ENCODE measurements around the gene ERMP1.
"Not testable (repeated sequence)": the region's sequence is repeated elsewhere in the genome, so short reads cannot be mapped to it uniquely, and the experiment has no call there.

ERMP1 gene

DNA sequence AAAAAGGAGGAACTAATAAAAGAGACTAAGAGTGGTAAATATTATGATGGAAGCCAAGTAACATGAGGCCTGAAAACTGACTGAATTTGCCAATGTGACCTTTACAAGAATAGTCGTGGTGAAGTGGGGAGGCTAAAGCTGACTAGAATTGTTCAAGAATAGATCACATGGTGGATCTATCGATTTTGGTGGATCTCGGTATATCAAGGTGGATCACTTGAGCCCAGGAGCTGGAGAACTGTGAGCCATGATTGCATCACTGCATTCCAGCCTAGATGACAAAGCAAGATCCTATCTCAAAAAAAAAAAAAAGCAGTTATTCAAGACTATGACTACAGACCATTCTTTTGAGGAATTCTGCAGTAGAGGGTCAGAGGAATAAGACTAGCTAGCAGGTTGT is 15.1 kb downstream of the ERMP1 start:
- no peak for DNase-seq (ENCODE audit: low read depth)

GRCh38 chr9:5815461-5815860 is 17.5 kb downstream of the ERMP1 start:
- no peak for DNase-seq (ENCODE audit: low read depth)

- no peak for DNase-seq (ENCODE audit: low read depth)
Observed at GRCh38 chr9:5813824-5814223, 19.1 kb downstream of the ERMP1 start.

- DNase-seq (ENCODE audit: low read depth) = no peak
Observed at GRCh38 chr9:5811751-5812150, 21.2 kb downstream of the ERMP1 start.

GRCh38 chr9:5805478-5805877 is 27.4 kb downstream of the ERMP1 start:
- DNase-seq (ENCODE audit: low read depth) = no peak

- no peak for DNase-seq (ENCODE audit: low read depth)
Observed at GRCh38 chr9:5801739-5802113, 31.2 kb downstream of the ERMP1 start.

- no peak for DNase-seq (ENCODE audit: low read depth)
Observed at GRCh38 chr9:5800969-5801738, 31.8 kb downstream of the ERMP1 start.

DNA sequence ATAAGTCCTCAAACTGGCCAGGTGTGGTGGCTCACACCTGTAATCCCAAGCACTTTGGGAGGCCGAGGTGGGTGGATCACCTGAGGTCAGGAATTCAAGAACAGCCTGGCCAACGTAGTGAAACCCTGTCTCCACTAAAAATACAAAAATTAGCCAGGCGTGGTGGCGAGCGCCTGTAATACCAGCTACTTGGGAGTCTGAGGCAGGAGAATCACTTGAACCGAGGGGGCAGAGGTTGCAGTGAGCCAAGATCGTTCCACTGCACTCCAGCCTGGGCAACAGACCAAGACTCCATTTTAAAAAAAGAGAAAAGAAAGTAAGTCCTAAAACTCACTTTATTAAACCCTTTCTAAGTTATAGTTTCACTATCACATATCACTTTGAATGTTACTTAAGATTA is 32.5 kb downstream of the ERMP1 start:
- not testable (repeated sequence) for DNase-seq (ENCODE audit: low read depth)

GRCh38 chr9:5799314-5799713 is 33.6 kb downstream of the ERMP1 start:
- DNase-seq (ENCODE audit: low read depth) = no peak

DNA sequence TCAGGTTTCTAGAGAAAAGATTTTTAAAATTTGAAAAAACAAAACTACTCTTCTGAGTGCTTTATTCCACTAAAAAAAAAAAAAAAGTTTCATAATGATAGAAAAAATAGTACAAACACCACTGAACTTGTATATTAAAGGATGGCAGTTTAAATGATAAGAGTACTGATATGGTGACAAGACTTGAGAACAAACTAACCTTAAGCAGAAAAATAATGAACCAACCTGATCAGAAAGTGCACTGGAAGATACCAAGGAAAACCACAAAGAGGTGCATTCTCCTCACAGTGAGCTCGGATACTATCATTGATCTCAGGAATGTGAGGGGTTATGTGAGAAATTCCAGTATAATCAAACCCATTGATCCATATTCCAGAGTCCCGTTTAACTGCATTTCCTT is 34.3 kb downstream of the ERMP1 start:
- no peak for DNase-seq (ENCODE audit: low read depth)

- DNase-seq (ENCODE audit: low read depth) = no peak
Observed at GRCh38 chr9:5796298-5796697, 36.6 kb downstream of the ERMP1 start.

GRCh38 chr9:5793812-5794211 is 39.1 kb downstream of the ERMP1 start:
- no peak for DNase-seq (ENCODE audit: low read depth)

DNA sequence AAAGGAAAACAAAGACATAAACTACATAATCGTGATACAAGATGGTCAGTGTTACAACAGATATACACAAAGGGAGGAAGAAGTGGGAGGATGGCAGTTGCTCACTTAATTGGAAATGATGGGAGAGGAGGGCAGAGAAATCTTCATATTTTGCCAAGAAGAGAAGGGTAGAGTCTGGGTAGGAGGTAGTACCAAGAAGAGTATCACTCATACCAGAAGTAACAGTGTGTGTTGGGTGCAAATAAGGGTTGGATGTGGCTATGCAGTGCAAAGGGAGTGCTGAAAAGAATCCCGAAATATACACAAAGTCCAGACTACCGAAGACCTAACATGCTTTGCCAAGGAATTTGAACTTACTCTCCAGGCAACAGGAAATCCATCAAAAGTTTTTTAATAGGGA is 41.0 kb downstream of the ERMP1 start:
- no peak for DNase-seq (ENCODE audit: low read depth)

DNA sequence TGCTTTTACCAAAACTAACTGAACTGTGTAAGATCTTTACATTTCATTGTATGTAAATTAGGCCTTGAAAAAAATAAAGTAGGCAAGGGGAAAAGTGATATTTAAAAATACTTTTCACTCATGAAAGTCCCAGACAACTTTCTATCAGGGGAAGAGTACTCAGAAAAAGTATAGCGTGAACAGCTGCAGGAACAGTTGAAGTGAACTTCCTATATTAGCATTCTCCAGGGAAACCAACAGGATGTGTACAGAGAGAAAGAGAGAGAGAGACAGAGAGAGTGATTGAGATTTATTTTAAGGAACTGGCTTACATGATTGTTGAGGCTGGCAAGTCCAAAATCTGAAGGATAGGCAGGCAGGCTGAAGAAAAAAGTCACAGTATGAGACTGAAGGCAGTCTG is 42.0 kb downstream of the ERMP1 start:
- no peak for DNase-seq (ENCODE audit: low read depth)

DNA sequence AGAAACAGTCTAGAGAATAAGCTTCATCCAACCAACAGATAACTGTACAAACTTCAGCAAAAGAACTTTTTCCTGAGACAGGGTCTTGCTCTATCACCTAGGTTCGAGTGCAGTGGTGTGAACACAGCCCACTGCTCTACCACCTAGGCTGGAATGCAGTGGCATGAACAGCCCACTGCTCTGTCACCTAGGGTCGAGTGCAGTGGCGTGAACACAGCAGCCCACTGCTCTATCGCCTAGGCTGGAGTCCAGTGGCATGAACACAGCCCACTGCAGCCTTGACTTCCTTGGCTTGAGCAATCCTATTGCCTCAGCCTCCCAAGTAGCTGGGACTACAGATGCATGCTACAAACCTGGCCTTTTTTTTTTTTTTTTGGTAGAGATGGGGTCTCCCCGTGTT is 43.4 kb downstream of the ERMP1 start:
- DNase-seq (ENCODE audit: low read depth) = no peak

GRCh38 chr9:5787759-5788302 is 45.1 kb downstream of the ERMP1 start:
- DNase-seq (ENCODE audit: low read depth) = no peak

GRCh38 chr9:5787220-5787619 is 45.7 kb downstream of the ERMP1 start:
- DNase-seq (ENCODE audit: low read depth) = no peak

DNA sequence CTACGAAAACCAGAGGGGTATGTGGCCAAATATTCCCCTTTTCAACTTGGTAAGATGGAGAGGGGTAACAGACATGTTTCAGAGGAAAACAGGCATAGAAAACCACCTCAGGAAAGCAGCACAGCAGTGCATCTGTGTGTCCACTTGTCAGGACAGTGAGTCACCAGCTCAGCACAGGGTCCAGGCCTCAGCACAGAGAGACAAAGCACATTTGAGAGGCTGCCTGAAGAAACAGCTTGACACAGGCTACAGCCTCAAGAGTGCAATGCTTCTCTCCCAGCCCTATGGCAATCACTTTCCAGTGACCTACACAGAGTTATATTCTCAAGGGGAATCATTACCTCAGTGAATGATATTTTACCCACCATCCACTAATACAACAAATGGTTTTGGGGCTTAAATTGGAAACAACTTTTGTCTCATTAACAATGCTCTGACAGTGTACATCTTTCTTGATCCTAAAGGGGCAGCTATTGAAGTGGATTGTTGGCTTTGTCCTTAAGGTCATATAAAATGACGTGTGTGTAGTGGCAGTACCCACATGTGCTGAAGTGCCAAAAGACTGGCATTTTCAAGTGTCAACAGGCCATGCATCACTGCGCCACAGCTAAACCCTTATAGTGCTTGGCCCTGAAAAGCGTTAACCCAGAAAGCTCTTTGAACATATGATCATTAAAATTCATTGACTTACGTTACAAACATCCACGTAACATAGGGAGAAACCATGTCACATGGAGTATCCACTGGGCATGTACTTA is 46.4 kb downstream of the ERMP1 start:
- DNase-seq (ENCODE audit: low read depth) = no peak

DNA sequence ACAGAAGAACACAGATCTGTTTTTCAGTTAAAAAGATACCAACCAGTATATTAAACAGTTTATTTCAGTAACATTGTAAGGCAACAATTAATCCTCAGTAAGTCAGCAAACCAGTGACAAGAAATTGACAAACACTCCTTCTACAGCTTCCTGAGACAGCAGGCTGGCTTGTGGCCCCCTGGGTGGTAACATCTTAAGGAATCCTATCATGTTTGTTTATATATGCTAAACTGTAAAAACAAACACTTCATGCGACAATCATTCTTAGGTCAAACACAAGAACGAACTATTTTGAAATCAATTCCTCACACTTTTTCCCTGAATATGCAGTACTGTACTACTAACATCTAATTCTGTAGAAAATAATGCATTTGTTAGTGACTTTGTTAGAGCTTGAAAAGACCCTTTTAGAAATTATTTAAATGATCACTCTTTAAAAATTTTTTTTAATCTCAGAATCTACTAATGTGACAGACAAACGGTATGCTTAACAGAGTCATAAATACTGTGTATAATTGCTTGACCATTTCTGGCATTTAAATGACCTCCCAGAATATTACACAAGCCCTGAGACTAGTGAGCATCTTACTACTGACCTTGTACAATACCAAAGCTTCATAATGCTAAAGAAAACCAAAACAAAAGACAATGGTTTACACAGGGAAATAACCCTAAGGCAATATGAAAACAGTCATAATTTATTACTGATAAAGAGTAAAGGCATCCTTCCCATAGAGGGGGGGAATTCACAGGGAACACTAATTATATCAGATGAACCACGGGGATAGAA is 48.2 kb downstream of the ERMP1 start:
- DNase-seq (ENCODE audit: low read depth) = no peak

DNA sequence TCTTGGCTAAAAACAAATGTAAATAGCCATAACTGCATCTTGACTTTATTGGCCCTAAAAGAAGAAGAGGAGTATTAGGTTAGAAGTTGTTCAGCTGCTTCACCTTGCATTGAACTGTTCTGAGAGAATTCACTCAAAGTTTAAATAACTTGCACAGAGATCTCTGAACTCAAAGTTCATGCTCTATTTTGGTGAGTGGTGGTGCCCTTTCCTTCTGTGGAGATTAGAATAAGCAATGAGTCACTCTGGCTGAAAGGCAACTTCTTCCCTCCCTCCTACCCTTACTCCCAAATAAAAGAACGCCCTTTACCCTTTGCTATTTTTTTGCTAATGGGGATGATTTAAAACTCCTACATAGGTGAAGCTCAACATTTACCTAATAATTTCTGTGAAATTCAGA is 48.9 kb downstream of the ERMP1 start:
- no peak for DNase-seq (ENCODE audit: low read depth)

- DNase-seq (ENCODE audit: low read depth) = not testable (repeated sequence)
Observed at GRCh38 chr9:5783420-5783819, 49.5 kb downstream of the ERMP1 start.

DNA sequence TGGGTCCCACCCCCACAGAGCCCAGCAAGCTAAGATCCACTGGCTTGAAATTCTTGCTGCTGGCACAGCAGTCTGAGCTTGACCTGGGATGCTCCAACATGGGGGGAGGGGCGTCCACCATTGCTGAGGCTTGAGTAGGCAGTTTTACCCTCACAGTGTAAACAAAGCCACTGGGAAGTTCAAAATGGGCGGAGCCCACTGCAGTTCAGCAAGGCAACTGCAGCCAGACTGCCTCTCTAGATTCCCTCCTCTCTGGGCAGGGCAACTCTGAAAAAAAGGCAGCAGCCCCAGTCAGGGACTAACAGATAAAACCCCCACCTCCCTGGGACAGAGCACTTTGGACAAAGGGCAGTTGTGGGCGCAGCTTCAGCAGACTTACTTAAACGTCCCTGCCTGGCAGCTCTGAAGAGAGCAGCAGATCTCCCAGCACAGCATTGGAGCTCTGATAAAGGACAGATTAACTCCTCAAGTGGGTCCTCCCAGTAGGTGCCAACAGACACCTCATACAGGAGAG is 53.2 kb downstream of the ERMP1 start:
- not testable (repeated sequence) for DNase-seq (ENCODE audit: low read depth)

All from activated T-helper 1 cell treated with Interleukin-2 at 50 U/mL for 16 hours (primary cell).